Posterior cingulate gyrus (tissue), 11 donors: ENCODE measurements around the gene CWC22.

Experiments used
- DNase-seq, 10 donors: peaks; one replicate each; pipeline versions ENCODE4 v3.0.0 to v3.0.0-alpha.2; 2020 to 2021; ENCODE audit warnings: mixed read lengths in 3 of 10
- intact Hi-C: fragments of 100-400 bp; cut with DNase I; formaldehyde crosslinking; loops from one replicate; pipeline ENCODE4 v1.15.1; 2023

The CWC22 gene

DNA sequence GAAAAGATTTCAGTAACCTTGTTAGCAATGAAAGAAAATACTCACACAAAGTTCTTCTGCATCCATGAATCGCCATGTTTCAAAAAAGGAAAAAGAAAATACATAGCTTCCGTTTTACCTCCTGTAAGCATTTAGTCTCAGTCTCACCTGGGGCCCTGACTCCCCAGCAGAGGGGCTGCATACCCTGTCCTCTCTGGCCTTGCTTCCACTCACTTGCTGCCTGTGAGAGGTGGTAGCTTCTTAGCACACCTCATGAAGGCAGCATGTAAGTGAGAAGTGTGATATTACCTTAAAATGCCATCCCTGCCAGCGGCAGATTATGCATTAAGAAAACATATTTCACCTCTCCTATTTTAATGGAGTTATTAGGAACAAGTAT is 96.4 kb downstream of the CWC22 start:
- intact Hi-C loops: no loop called here
- no peak for DNase-seq

DNA sequence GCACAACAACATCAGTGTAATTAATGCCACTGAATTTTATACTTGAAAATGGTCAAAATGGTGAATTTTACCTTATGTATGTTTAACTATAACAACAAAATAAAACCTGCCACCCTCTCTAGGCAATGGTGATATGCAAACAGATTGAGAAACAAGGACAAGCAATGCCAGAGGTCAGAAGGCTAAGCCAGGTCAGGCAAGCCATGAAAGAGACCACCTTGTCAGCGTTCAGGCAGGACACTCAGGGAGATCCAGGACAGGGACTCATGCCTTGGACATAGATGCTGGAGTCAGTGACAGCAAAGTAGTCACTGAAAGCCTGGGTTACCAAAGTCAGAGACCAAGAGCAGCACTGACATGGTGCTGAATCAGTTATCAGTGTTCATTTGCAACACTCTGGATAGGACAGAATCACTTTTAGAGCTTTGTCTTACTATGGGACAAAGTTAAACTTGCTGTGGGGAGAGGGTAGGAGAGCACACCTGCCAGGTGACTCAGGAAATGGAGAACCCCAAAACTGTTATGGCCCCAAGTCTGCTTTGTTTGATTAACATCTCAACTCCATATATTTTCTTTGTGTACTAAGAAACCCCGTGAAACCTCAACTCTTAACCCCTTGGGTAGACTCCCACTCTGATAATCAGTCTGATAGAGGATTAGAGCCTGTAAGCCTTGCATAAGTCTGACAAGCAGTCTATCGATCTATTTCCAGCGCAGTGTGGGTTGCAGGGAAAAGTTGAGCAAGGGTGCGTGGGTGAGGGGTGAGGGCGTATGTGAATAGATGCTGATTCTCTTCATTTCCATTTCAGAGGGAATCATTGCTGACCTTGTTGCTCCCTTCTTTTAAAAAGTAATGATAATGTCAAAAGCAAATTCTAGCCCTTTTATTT is 97.0 kb downstream of the CWC22 start:
- intact Hi-C loops: no loop called here
- DNase-seq: no peak

DNA sequence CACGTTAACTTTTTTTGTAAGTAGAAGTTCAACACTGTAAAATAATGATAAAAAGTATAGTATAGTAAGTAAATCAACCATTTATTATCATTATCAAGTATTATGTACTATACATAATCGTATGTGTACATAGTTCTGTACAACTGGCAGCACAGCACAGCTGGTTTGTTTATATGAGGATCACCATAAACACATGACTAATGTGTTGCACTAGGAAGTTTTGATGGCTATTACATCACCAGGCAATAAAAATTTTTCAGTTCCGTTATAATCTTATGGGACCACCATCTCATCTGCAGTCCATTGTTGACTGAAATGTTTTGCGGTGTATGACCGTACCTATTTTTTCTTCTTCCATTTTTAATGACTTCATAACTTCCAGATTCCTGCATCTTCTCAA is 106.4 kb downstream of the CWC22 start:
- DNase-seq: no peak
- intact Hi-C loops: no loop called here

DNA sequence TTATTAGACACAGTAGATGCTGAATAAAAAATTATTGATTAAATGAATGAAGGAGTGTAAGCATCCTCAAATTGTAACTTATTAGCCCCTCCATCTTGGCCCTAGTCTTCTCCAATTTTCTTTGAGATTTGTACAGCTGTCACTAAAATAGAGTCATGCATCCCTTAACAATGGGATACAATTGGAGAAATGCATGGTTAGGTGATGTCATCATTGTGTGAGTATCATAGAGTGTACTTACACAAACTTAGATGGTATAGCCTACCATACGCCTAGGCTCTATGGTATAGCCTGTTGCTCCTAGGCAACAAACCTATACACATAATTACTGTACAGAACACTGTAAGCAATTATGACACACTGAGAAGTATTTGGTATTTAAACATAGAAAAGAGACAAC is 107.4 kb downstream of the CWC22 start:
- intact Hi-C loops: no loop called here
- no peak for DNase-seq

DNA sequence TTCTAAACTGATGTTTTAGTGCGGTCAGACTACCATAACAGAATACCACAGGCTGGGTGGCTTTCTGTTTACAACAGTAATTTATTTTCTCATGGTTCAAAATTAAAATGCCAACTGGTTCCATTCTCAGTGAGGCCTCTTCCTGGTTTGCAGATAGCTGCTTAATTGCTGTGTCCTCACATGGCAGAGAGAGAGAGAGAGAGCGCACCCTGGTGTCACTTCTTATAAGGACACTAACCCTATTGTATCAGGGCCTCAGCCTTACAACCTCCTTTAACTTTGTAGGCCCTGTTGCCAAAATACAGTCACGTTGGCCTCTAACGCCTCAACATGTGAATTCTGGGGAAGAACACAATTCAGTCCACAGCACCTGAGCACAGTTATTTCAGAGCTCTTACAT is 108.2 kb downstream of the CWC22 start:
- no peak for DNase-seq
- intact Hi-C loops: no loop called here
